Limb (tissue), 2 donors: ENCODE data around the gene CCNY.

ENCODE experiments used
- DNase-seq, 2 donors: peaks; one replicate each; pipeline ENCODE4 v3.0.0-alpha.2; 2016; ENCODE audit errors: extremely low spot score in 2 of 2

The CCNY gene

DNA sequence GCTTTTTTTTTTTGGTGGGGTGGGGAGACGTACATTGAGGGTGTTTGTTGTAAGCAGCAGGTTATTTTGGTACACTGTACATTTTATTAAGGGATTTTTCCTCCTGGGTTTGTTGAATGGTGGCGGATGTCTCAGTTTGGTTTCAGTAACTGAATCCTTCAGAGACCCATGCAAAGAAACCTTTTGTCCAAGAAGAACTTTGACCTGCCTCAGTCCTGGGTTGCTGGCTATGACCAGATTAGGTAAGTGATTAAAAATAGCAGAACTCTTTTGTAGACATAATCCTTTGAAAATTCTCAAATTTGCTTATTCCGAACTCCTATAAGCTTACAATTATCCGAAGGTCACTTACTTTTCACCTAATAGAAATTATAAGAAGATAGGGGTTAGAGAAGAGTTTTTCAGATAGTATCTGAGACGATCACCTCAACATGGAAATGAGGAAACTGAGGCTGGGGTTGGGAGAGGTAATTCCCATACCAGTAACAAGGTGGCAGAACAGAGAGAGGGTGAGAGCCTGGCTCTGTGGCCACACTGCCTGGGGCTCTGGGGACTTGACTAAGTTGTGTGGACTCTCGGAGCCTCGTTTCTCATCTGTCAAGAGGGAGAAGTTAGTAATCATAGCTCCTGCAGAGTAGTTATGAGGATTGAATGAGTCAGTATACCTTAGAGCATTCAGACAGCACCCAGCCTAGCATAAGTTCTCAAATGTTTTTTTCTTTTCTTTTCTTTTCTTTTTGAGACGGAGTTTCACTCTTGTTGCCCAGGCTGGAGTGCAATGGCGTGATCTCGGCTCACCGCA, 87.4 kb downstream of the CCNY start:
- DNase-seq: no peak

DNA sequence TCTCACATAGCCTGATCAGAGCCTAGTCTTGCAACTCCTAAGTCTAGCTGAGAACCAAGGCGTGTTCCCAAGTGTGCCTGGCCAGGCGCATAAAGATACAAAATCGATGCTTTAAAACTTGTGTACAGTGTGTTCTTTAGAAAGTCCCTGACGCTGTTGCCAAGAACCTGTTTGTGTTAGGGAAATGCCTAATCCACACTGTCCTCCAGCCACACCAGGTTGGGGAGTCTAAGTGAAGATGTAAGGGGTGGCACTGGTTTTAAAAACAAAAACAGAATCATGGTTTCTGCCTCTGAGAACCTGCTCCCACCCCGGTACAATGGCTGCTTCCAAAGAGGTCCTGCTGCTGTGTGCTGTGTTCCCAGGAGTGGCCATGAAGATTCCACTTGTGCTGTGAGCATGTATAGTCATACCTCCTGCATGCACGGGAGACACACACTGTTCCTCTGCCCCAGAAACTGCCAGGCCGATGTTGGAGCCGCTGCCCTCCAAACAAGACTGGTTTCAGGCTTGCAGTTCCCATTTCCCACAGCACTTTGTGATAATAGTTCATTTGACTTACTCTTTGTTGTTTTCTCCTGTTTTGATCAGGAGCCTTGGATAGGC, 88.5 kb downstream of the CCNY start:
- DNase-seq: no peak

- no peak for DNase-seq
Measured at GRCh38 chr10:35425595-35425994, 89.3 kb downstream of the CCNY start.

GRCh38 chr10:35426657-35427056, 90.3 kb downstream of the CCNY start:
- no peak for DNase-seq

GRCh38 chr10:35427543-35427942, 91.2 kb downstream of the CCNY start:
- no peak for DNase-seq

DNA sequence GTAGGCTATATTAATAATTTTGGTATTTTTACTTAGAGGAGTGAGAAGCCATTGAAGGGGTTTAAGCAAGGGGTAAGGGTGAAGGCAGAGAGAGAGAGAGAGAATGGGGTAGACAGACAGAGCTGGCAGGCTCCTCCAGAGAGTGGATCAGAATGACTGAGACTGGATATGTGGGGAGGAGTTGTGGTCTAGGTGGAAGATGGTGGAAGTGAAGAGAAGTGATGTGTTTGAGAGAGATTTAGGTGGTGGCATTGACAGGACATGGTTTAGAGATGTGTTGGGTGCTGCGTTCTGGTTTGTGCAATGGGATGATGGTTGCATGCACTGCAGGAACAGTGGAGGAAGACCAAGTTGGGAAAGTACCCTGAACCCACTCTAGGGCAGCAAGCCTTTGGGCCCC, 92.2 kb downstream of the CCNY start:
- DNase-seq: no peak

DNA sequence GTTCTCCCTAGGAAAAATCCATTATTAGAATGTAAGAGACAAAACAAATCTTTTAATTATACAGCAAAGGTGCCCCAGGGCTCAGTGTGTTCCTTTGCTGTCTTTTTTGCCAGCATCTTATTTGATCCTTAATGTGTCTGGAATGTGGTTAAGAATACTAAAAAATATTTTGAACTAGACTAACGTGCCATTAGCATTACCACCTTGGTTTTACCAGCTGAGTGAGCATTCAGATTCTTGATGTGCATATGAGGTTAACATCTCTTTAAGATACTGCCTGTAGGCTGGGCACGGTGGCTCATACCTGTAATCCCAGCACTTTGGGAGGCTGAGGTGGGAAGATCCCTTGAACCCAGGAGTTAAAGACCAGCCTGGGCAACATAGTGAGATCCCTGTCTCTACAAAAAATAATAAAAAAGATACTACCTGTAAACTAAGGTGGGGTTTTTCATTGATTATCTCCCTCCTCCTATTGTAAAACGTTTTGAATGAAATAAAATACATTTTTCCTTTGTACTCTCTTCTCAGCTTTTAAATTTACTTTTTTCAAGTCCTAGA, 96.6 kb downstream of the CCNY start:
- DNase-seq: no peak

DNA sequence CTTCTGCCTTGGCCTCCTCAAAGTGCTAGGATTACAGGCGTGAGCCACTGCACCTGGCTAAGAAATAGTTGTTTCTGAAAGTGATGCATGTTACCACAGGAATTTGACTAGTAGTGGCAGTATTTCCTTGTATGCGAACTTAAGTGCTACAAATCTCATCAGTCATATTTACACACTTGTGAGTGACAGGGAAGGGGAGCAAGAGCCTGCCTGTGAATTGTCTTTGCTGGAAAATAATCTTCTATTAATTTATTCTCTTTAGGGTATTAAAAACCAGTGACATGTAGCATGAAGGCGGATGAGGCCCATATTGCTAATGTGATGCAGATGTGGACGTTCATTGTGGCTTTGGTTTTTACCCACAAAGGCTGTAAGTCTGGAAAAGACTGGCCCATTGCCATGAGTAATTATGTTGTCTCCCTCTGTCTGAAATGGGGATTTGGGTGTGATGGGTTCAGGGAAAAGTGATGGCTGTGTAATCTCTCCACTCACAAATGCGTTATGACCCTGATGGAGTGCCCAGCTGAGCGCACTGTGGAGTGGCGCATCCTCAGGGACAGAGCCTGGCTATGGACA, 97.6 kb downstream of the CCNY start:
- DNase-seq: peak in 1 of 2 donors; percentile 31

DNA sequence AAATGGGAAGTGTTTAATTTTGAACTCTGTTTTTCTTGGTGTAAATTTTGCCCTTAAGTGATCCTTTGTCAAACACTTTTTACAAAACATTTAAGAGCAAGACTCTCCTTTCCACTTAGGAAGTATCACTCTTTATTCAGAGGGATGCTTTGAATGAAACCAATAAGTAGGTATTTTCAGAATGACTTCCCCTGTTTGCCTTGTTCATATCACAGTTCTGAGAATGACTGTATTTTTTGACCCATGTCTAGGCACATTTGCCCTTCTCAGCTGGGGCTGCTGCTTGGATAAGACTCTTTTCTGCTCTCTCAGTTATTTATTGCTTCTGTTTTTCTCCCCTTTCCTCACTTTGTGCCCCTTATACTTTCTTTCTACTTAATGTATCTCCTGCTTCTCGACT, 98.2 kb downstream of the CCNY start:
- DNase-seq: no peak

- no peak for DNase-seq
Measured at GRCh38 chr10:35435824-35436223, 99.5 kb downstream of the CCNY start.

GRCh38 chr10:35437829-35438228, 101.5 kb downstream of the CCNY start:
- no peak for DNase-seq

GRCh38 chr10:35438718-35439571, 102.6 kb downstream of the CCNY start:
- DNase-seq: no peak

GRCh38 chr10:35440016-35440415, 103.7 kb downstream of the CCNY start:
- no peak for DNase-seq

DNA sequence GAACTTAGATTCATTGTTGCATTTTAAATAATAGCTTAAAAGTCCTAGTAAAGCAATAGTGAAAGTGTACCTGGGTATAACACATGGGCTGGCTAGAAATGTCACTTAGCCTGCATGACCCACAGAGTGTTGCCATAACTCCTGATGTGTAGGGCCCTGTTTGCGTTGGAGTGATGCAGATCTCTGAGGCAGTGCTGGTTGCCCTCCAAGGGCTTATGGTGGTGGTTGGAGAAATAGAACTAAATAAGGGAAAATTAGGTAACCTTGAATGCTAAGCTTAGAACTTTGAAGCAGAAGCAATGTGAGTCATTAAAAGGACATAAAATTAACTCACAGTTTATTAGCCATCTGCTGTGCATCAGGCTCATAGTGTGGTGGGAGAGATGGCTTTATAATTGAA, 105.7 kb downstream of the CCNY start:
- no peak for DNase-seq

GRCh38 chr10:35442592-35442991, 106.3 kb downstream of the CCNY start:
- no peak for DNase-seq

- no peak for DNase-seq
Measured at GRCh38 chr10:35443858-35444257, 107.5 kb downstream of the CCNY start.

DNA sequence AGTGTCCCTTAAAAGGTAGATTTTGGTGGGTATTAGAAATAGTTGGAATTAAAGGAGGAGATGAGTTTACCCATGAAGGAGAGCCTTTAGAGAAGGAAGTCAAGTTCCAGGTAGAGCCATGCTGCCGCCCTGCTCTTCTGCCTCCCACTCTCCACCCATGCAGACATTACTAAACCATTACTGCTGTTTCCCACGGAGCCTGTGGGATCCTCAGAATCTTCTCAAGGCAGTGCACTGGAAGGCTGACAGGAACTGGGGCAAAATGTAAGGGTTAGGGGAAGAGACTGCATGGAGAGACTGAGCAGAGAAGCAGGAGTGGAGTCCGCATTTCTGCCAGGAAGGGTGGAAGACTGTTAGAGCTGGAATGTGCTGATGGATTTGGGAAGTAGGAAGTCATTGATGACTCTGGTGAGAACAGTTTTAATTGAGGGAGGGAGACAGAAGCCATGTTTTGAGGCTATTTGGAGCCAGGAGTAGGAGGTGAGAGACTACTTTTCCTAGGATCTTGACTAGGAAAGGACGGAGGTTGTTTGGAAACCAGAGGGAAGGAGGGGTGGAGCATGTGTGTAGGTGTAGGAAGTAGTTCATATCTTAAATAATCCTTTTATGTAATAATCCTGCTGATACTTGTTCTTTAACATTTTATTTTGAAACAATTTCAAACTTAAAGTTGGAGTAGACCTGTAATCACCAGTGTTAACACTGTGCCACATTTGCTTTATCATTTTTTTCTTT, 109.0 kb downstream of the CCNY start:
- DNase-seq: no peak

GRCh38 chr10:35446439-35446838, 110.1 kb downstream of the CCNY start:
- no peak for DNase-seq

DNA sequence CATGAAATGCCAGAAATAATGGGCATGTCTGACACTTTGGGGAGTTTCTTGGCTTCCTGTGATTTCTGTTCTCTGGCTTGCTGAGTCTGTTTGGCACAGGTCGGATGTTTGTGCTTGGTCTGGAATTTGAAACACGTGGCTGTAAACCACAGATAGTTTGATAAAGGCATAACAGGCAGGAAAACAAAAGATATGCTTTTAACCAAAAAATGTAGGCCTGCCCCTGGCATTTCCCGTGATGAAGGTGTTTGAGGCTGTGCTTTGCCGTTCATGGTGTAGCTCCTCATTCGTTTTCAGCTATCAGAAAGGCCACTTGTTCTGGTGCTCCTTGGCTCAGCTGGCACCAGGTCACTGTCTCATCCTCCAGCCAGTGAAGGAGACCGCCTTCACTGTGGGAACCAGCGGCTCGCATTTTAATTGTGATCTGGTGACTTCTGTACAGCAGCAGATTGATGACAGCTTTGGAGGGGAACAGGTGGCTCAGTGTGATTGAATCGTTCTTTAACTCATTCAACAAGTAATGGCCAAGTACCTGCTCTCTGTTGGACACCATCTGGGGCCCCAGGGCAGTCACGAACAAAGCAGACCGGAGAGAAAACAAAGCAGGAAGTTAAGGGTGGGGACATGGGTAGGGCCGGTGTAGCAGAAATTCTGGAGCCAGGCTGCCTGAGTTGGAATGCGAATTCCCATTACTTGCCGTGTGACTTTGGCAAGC, 111.5 kb downstream of the CCNY start:
- DNase-seq: no peak
